Nephron progenitor cell (in vitro differentiated cells): ENCODE data around the gene SSBP4.
A peak's percentile ranks its signal among the peaks of the same experiment; 100 is the strongest.

Experiments used
- DNase-seq: peaks from one replicate; pipeline ENCODE4 v3.0.0; 2021
- H3K27ac Mint-ChIP-seq: 2 replicates; pipeline ENCODE4 v1.8.0; 2021; ENCODE audit warnings: mild to moderate bottlenecking, moderate library complexity, mixed read lengths
- H3K27me3 Mint-ChIP-seq: 2 replicates; pipeline ENCODE4 v1.8.0; 2021; ENCODE audit warnings: mild to moderate bottlenecking, low read depth, mixed read lengths; ENCODE audit not compliant: poor library complexity
- H3K36me3 Mint-ChIP-seq: 2 replicates; pipeline ENCODE4 v1.8.0; 2021; ENCODE audit warnings: low read depth, mixed read lengths
- H3K4me1 Mint-ChIP-seq: 2 replicates; pipeline ENCODE4 v1.8.0; 2021; ENCODE audit warnings: mixed read lengths
- H3K4me3 Mint-ChIP-seq: 2 replicates; pipeline ENCODE4 v1.8.0; 2021; ENCODE audit warnings: mild to moderate bottlenecking, moderate library complexity, mixed read lengths
- H3K9me3 Mint-ChIP-seq: 2 replicates; pipeline ENCODE4 v1.8.0; 2021; ENCODE audit warnings: mild to moderate bottlenecking, moderate library complexity, mixed read lengths
- CTCF ChIP-seq: fragments of 200-600 bp; sonication (generic); IDR thresholded peaks from 2 replicates; pipeline ENCODE4 v1.5.0; 2021; ENCODE audit warnings: antibody characterized with exemption

SSBP4 gene

DNA sequence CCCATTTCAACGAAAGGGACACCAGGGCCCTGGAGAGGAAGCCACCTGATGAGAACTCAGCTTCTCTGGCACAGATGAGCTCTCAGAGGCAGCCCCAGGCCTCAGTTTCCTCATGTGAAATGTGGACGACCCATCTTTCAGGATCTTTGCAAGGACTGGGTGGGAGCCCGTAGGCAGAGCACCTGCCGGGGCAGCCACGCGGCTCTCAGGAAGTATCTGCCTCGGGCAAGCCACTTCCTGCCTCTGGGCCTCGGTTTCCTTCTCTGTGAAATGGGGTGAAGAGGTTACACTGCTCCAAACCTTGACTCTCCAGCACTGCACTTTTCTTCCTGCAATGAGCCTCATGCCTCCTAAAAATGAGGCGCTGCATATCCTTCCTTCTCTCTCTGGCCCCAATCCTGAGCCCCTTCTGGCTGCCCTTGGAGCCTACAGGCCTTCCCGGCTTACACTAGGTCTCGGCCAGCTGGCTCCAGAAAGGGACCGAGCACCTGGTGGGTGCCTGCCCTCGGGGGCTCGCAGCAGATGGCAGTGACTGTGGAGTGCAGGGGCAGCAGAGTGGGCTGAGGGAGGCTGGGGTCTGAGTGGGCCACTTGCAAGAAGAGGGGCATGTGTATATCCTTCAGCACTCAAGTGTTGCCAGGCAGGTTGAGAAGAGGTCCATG lies 3.5 kb downstream of the SSBP4 start:
- DNase-seq: no peak
- no peaks in the 10 kb centered on the region for H3K36me3 Mint-ChIP-seq
- H3K4me1 Mint-ChIP-seq: peaks cover 68% of the 10 kb centered on the region
- peak overlapping the region; percentile 52 for H3K4me3 Mint-ChIP-seq
- H3K27ac Mint-ChIP-seq: peak overlapping the region; percentile 54
- no peak for TF ChIP-seq CTCF
- H3K27me3 Mint-ChIP-seq: peaks cover 2% of the 10 kb centered on the region
- no peaks in the 10 kb centered on the region for H3K9me3 Mint-ChIP-seq

GRCh38 chr19:18423258-18424020 lies 4.2 kb downstream of the SSBP4 start:
- Mint-ChIP-seq H3K4me1 (peaks cover 66% of the 10 kb centered on the region), H3K4me3 (no peak overlapping the region), H3K27ac (peak overlapping the region; percentile 54), H3K9me3 (no peaks in the 10 kb centered on the region), H3K27me3 (no peaks in the 10 kb centered on the region), H3K36me3 (no peaks in the 10 kb centered on the region)
- no peak for TF ChIP-seq CTCF
- no peak for DNase-seq

GRCh38 chr19:18424122-18424889 lies 5.1 kb downstream of the SSBP4 start:
- Mint-ChIP-seq H3K4me1 (peaks cover 60% of the 10 kb centered on the region), H3K9me3 (no peaks in the 10 kb centered on the region), H3K27me3 (no peaks in the 10 kb centered on the region), H3K36me3 (no peaks in the 10 kb centered on the region), H3K27ac (no peak overlapping the region), H3K4me3 (no peak overlapping the region)
- no peak for DNase-seq
- no peak for TF ChIP-seq CTCF

GRCh38 chr19:18424890-18425514 lies 5.8 kb downstream of the SSBP4 start:
- no peak for DNase-seq
- H3K9me3 Mint-ChIP-seq: no peaks in the 10 kb centered on the region
- no peaks in the 10 kb centered on the region for H3K36me3 Mint-ChIP-seq
- H3K27me3 Mint-ChIP-seq: no peaks in the 10 kb centered on the region
- no peak overlapping the region for H3K27ac Mint-ChIP-seq
- peaks cover 63% of the 10 kb centered on the region for H3K4me1 Mint-ChIP-seq
- H3K4me3 Mint-ChIP-seq: no peak overlapping the region
- no peak for TF ChIP-seq CTCF

GRCh38 chr19:18425515-18426415 lies 6.6 kb downstream of the SSBP4 start:
- no peaks in the 10 kb centered on the region for H3K36me3 Mint-ChIP-seq
- H3K4me3 Mint-ChIP-seq: no peak overlapping the region
- TF ChIP-seq CTCF: no peak
- H3K4me1 Mint-ChIP-seq: peaks cover 64% of the 10 kb centered on the region
- no peak for DNase-seq
- no peaks in the 10 kb centered on the region for H3K27me3 Mint-ChIP-seq
- peak overlapping the region; percentile 74 for H3K27ac Mint-ChIP-seq
- no peaks in the 10 kb centered on the region for H3K9me3 Mint-ChIP-seq
